ENCODE results near the gene BOD1L2.

BOD1L2 gene

GRCh38 chr18:57146956-57147636, at the start of gene BOD1L2:
TSS of gene BOD1L2 (plus strand) at chr18:57147087. CDS start at chr18:57147313, 226 bp downstream.
- no peak for DNase-seq

- DNase-seq: no peak
Observed at GRCh38 chr18:57107140-57107832, 39.6 kb upstream of the BOD1L2 start.

DNA sequence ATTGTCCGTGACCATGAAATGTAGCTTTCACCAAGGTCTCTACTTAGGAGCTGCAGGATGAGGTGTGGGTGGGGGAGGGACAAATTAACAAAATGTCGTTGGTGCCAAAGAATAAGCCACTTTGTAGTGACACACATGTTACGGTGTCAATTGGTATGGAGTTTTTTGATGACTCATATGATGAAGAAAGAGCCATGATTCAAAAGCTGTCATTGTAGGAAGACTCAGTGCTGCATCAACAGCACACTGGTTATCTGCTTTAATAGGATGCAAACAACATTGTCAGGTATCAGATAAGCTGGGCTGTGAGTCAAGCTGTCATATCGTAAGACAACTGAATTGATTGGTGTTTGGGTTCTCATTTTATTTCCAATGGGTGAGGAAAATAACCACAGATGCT, 36.6 kb upstream of the BOD1L2 start:
- no peak for DNase-seq

- peak in 5 of 14 donors; percentile 0 to 28 (median 2) for DNase-seq
Observed at GRCh38 chr18:57113799-57114420, 33.0 kb upstream of the BOD1L2 start.

DNA sequence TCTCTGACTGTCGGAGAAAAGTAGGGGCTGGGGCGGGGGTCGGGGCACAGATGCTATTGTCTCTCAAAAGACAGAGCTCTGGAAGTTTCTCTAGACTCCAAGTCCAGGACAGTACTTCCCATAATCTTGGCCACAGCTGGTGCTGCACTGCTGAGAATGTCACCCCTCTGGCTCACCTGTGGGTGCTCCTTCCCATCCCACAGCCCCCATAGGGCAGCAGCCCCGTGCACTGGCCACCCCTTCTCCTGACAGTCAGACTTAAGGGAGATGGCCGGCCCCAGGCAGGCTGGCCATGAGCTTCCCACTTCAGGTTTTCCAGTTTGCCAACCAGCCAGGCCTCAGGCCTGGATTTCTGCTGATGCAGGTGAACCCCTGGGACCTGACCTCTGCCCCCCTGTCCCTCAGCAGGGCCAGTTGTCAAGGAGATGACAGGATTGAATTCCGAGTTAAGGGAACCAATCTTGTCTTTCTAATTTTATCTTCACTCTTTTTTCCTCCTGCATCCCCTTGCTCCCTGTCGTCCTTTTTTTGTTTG, 30.2 kb upstream of the BOD1L2 start:
- no peak for DNase-seq

DNA sequence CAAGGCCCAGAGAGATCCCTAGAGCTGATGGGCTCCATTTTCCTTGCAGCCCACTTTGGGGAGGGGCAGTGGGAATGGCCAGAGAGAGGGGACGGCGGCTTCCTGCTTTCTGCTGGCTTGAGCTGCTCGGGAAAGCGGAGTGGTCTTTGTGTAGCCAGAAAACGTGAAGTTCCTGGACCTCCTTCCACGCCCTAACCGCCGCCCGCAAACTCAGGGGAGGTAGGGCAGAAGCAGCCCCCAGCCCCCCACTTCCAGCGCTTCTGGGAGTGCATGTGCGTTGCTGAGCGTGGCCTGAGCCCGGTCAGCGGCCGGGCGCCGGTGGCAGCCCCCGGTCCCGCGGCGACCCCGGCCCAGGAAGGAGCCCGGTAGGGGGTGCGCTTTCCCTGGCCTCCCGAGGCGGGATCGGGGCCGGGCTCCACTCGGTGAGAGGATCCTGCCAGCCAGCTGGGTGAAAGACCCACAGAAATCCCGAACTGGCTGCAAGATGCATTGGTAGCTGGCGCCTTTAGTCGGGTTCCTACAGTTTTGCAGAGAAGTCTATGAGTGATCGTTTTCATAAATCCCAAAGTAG, 25.3 kb upstream of the BOD1L2 start:
- no peak for DNase-seq

DNA sequence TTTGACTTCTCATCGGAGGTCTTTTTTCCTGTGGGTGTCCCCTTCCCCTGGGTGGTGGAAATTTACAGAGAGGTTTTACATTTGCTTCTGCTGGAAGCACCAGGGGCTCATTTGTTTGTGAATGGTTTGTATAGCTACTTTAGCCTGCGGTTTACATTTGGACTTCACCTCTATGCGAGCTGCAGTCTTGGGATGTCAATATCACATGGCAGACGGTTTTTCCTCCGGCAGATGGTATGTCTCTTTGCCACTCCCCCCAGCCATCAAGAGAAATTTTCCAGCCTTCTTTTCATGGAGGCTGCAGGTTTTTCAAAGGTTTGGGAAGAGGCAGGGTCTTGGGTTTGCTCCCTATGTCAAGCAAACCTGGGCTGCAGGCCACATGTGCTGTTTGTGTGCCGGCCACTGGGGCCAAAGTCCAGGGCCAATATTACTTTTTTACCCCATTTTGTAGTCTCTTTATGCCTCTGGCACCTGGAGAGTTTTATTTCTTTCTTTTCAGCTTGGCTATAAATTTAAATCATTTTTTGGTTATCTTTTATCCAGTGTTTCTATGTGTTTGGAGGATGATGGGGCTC, 23.9 kb upstream of the BOD1L2 start:
- no peak for DNase-seq

DNA sequence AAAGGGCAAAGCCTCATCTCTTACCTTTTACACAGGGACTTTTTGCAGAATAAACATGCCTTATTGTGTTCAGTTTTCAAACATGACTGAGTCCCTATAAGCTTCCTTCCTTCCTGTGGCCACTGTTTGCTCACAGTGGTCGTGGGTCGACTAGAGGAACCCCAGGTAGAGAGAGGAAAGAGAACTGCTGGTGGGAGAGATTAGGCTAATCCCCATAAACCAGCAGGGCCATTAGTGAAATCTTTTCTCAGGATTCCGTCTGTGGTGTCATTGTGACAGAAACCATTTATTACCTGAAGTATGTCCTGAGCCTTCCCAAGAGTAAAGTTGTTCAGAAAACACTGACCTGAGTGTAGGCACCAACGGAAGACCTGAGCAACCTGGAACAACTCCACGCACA, 21.3 kb upstream of the BOD1L2 start:
- no peak for DNase-seq

- peak in 1 of 14 donors; percentile 7 for DNase-seq
Observed at GRCh38 chr18:57128220-57128932, 18.5 kb upstream of the BOD1L2 start.

GRCh38 chr18:57131101-57131500, 15.8 kb upstream of the BOD1L2 start:
- no peak for DNase-seq

DNA sequence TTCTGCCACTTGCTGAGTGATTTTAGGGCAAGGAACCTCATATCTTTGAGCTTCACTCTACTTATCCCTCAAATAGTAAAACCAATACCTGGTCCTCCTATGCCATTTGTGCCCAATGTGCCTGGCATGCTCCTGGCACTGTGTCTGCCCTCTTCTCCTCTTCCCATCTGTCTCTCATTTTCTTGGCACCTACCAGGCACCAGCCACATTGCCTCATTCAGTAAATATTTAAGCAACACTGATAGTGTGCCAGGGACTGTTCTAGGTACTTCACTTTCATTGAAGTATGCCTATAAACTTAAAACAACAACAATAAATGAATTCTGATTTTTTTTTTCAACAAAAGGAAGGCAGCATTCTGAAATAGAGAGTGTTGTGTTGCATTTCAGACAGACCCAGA, 15.1 kb upstream of the BOD1L2 start:
- DNase-seq: peak in 1 of 14 donors; percentile 68

DNA sequence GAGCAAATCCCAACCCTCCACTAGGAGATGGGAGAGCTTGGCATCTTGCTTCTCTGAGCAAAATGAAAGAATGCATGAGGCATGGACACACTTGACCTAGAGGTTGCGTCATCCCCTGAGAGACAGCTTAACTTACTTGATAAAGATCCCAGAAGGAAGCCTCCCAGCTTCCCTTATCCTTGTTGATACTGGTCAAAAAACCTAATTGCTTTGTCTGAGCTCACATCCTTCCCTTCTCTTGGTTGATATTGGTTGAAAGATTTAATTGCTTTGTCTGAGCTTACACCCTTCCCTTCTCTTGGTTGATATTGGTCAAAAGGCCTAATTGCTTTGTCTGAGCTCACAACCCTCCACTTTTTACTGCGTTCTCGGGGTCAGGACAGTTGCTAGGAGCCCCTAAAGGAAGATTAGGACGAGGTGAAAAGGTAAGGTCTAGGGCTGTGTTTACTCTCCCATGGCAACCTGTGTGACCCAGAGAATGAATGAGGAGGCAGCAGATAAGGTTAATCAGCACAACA, 12.2 kb upstream of the BOD1L2 start:
- DNase-seq: no peak

DNA sequence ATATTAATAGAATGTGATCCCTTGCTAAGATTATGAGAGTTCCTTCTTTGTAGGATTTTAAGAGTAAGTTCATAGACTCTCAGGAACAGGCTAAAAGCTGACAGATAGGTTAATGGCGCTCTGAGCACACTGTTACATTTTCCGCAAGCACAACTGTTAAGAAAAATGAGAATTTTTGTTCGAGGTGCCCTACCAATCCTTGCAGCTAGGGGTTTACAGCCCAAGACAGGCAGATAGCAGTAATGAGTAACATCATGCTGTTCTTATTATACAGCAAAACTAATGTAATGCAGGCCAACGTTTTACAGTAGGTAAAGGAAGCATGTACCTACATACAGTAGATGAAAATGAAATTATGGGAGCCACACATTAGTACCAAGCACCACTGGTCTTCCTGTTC, 11.2 kb upstream of the BOD1L2 start:
- DNase-seq: no peak

GRCh38 chr18:57137847-57138246, 9.0 kb upstream of the BOD1L2 start:
- no peak for DNase-seq

GRCh38 chr18:57141208-57142129, 5.4 kb upstream of the BOD1L2 start:
- no peak for DNase-seq

- no peak for DNase-seq
Observed at GRCh38 chr18:57142324-57142723, 4.6 kb upstream of the BOD1L2 start.

DNA sequence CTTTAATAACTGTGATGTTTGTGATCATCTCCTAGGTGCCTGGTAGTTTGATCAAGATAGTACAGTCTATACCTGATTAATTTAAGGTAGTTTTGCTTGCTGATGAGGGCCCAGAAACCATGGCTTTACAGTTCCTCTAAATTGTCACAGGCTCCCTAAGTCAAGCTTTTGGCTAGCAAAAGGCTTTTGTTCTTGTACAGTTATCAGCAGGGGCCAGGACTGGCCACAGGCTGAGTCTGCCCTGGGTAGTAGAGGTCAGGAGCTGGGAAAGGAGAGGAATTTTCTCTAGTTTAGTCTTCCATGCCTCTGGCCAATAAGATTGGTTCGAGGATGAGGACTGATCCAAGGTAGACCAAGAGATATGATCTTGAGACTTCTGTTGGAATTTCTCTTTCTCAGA, 3.6 kb upstream of the BOD1L2 start:
- no peak for DNase-seq

DNA sequence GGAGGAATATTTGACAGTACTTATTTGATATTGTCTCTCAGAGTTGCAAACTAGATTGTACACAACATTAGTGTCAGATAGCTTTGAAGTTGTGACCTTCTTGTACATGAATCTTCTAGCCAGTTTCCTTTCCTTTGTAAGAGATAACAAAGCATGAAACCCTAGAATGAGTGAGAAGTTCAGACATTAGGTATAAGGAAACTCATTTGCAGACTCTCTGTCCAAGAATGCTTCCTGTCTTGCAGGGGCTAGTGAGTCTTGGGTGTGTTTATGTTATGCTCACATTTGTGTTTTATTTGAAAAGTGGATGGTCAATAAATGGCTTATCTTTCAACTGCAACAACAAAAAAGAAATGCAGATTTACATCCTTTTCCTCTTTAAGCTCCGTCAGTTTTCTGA, 1.4 kb downstream of the BOD1L2 start:
- DNase-seq: no peak

DNA sequence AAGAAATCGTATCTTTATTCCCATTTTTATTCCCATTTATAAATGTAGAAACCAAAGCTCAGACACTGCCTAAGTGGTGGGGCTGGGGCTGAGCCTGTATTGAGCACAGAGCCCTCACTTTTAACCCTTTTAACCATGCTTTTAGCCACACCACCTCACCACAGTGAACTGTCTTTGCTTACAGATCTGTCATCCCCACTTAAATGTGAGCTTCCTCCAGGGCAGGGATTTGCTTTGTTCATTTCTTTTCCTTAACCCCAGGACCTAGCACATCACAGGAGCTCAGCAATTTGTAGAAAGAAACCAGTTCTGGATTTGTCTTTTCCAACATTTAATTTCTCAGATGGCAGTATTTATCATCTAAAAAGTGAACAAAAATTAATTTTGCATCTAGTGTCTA, 2.2 kb downstream of the BOD1L2 start:
- DNase-seq: no peak

- no peak for DNase-seq
Observed at GRCh38 chr18:57149531-57149930, 2.6 kb downstream of the BOD1L2 start.

- no peak for DNase-seq
Observed at GRCh38 chr18:57150081-57150480, 3.2 kb downstream of the BOD1L2 start.

Data from C1 segment of cervical spinal cord (tissue), 14 donors.